NCI-H2196 treated with DMSO at 0.1 percent for 48 hours (cell line): ENCODE results near the gene MAP2K2.
"Not testable (repeated sequence)": the region's sequence is repeated elsewhere in the genome, so short reads cannot be mapped to it uniquely, and the experiment has no call there.

Experiments used
- DNase-seq: peaks from one replicate; lab custom pipeline; 2025; ENCODE audit not compliant: unreplicated experiment; lab: John Stamatoyannopoulos, UW

MAP2K2 gene

DNA sequence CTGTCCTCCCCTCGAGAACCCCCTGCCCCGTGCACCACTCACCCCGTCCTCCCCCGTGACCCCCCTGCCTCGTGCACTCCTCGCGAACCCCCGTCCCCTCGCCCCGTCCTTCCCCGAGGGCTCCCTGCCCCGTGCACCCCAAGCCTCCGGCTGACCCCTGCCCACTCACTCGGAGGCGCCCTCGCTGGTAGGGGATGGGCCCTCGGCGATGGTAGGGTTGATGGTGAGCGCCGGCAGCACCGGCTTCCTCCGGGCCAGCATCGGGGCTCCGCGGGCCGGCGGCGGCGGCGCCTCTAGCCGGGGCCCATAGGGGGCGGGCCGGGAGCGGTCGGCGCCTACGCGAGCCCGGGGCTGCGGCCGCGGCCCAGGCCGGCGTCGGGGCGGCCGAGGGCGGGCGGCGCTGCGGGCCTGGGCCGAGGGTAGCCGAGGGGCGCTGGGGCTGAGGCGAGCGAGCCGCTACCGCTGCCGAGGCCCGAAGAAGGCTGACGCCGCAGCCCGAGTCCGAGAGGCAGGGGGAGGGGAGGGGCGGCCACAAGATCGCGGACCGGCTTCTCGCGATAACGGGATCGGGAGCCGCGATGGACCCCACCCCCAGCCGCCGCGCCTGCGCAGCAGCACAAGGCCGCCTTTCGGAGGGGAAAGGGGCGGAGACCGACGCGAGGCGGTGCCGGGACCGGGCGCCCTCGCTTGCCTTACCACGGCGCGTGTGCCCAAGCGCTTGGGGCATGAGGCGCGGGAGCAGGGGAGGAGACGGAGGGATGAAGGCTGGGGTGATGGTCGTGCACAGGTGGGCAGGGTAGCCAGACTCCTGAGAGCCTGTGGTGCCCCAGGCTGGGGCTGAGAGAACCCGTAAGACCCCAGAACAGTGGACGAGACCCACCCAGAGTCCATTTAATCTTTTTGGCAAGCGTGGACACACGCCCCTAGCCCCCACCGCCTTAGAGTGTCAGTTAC, at the start of gene MAP2K2:
Gene MAP2K2, minus strand, starts transcription at position 508 of the 954 bp plus-strand sequence. Its CDS starts 247 bp downstream, at position 261.
- DNase-seq = peak; percentile 75

DNA sequence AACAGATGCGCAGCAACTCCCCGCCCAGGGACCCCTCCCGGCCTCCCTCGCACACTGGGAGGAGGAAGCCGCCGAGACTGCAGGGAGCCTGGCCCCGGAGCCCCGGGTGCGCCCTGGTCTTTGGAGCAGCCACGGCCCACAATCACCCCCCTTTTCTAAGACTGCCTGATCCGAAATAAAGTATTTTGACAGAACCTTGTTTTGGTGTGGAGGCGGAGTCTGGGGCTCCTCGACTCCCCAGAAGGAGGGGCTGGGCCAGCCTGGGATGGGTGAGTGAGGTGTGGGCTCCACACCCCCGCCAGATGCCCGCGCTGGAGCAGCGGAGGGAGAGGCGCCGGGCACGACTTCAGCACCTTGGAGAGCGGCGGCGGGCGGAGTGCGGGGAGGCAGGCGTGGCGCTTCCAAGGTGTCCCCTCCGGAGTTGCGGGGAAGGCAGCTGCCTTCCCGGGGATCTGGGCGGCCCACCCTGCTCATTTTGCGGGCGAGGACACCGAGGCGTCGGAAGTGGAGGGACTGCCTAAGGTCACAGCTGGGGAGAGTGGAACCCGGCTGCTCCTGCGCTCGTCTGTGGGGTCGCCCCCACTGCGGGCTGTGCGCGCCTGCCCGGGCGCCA, 49.0 kb upstream of the MAP2K2 start:
- no peak for DNase-seq

DNA sequence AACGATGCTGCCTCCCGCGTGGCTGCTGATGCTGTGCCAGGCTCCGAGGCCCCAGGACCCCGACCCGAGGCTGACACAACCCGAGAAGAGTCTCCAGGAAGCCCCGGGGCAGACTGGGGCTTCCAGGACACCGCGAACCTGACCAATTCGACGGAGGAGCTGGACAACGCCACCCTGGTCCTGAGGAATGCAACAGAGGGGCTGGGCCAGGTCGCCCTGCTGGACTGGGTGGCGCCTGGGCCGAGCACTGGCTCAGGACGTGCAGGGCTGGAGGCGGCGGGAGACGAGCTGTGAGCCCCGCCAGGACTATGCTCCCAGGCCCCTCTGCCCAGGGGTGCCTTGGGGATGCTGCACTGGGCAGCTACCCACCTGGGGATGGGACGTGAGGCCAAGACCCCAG, 47.8 kb upstream of the MAP2K2 start:
- no peak for DNase-seq

DNA sequence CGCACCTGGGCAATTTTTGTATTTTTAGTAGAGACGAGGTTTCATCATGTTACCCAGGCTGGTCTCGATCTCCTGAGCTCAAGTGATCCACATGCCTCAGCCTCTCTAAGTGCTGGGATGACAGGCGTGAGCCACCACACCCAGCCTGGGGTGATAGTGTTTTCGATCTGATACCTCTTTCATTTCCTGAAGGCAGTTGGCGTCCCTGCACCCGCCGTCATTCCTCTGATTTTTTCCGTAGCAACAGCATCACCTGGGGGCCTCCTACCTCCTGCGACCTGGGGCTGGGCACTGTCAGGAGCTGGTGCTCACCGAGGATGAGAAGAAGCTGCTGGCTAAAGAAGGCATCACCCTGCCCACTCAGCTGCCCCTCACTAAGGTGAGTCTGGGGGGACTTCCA, 40.3 kb upstream of the MAP2K2 start:
- no peak for DNase-seq

DNA sequence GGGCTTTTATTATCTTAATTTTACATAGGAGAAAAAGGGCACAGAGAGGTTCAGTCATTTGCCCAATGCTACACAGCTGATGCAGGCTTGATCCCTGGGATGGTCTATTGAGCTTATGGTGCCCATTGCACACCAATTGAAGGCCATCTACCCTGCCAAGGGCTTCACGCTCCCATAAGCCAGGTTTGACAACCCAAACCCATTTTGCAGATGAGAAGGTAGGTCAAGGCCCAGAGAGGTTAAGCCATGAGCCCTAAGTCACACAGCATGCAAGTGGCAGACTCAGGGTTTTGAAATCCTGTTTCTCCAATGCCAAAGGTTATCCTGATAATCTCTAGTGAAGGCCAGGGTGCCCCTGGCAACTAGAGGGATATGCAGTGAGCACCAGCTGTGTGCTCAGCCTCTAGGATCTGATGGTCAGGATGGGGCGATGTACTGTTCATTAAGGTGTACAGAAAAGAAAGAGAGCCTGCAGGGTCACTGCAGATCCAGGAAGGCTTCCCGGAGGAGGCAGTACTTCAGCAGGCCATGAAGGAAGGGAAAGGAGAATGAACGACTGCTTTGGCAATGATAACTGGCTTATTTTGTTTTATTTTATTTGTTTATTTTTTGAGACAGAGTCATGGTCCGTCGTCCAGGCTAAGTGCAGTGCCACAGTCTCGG, 37.6 kb upstream of the MAP2K2 start:
- no peak for DNase-seq

DNA sequence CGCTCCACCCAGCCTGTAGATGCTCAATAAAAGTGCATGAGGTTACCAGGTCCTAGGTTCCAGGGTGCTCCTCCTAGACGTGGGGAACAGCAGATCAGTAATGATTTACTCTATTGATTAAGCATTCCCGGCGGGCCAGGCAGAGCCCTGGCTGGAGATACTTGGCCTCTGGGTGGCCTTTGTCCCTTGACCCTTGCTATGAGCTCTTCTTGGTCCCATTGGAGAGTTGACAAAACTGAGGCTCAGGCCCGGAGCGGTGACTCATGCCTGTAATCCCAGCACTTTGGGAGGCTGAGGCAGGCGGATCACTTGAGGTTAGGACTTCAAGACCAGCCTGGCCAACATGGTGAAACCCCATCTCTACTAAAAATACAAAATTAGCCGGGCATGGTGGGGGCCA, 34.0 kb upstream of the MAP2K2 start:
- not testable (repeated sequence) for DNase-seq

DNA sequence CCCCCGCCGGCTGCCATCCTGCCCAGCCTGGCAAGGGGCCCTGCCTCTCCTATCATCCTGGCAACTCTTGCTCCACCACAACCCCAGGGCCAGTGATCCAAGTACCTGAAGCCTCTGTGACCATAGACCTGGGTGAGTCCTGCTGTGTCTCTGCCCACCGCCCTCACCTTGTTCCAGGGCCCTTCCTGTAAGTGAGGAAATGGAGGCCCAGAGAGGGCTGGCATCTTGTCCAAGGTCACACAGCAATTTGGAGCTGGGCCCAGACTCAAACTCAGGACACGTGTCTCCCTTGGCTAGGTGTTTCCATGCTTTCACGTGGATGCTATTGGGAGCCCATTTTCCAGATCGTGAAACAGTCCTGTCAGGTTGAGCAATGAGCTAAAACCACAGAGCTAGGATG, 33.2 kb upstream of the MAP2K2 start:
- DNase-seq = no peak

DNA sequence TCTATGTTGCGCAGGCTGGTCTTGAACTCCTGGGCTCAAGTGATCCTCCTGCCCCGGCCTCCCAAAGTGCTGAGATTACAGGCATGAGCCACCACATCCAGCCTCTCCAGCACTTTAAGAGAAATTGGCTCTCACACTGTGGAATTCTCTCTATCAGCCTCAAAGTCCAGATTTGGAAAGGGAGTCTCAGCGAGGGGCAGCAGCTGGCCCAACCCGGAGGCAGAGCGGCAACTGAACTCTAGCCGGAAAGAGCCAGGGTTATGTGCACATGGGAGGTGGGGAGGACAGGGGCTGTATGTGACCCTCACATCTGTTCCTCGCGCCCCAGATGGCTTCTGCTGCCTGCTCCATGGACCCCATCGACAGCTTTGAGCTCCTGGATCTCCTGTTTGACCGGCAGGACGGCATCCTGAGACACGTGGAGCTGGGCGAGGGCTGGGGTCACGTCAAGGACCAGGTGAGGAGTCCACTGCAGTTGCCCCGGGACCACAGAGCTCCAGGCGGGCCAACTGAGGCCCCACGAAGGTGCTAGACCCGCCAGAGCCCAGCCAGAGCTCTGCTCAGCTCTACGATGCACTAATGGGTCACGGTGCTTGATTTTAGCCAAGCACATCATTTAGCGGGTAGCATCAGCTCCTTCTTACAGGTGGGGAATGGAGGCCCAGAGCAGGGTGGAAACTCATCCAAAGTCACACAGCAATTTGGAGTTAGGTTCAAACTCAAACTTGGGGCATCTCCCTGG, 30.8 kb upstream of the MAP2K2 start:
- no peak for DNase-seq

DNA sequence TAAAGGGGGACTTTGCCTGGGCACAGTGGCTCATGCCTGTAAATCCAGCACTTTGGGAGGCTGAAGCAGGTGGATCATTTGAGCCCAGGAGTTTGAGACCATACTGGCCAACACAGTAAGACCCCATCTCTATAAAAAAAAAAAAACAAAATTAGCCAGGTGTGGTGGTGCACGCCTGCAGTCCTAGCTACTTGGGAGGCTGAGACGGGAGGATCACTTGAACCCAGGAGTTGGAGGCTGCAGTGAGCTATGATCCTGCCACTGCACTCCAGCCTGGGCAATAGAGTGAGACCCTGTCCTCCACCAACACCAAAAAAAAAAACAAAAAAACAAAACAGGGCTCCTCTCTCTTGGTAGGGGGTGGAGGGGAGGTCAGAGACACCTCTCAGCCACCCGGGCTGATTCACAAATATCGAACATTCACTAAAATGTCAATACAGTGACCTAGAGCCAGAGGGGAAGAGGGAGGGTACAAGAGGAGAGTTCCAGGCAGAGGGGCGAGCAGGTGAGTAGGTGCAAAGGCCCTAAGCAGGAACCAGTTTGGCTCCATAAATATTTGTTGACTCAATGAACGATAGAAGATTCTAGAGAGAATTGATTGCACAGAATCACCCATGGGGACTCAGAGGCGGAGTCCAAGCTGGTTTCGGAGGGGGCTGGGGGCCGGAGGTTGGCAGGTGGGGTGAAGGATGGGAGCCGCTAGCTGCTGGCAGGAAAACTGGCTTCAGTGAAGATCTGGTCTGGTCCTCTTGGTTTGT, 28.5 kb upstream of the MAP2K2 start:
- DNase-seq = no peak

DNA sequence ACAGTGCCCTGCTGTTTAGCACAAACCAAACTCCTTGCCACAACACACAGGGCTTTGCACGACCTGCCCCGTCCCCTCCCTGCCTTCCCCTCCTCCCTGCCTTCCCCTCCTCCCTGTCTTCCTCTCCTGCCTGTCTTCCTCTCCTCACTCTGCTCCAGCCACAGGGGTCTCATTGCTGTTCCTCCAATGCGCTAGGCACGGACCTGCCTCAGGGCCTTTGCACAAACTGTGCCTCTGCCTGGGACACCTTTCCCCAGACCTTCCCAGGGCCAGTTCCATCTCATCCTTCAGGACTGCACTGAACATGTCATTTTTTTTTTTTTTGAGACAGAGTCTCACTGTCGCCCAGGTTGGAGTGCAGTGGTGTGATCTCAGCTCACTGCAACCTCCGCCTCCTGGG, 27.7 kb upstream of the MAP2K2 start:
- DNase-seq = no peak

DNA sequence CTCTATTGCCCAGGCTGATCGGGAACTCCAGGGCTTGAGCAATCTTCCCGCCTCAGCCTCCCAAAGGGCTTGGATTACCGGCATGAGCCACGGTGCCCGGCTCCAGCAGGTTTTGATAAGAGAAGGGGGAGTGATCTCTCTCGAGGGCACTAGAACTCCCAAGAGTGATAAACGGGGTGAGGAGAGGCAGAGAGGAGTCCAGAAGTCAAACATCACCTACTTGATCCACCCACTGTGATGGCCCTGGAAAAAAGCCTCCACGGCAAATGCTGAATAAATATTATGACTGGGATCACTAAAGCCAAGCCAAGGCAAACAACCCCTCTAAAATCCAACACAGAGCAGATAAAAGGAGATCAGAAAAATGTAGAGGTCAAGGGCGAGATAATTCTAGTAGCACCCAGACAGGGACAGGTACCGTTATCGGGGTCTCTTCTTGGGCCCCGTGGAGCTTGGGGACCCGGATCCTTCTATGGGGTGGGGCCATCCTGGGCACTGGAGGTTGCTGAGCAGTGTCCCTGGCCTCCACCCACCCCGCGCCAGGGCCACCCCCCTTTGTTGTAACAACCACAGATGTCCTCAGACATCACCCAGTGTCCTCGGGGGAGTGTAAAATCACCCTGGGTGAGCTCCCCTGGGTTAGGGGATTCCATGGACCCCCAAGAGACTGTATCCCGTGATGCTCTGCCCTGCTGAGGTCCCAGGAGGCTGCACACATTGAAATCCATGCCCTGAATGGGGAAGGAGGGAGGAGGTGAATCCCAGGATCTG, 25.8 kb upstream of the MAP2K2 start:
- no peak for DNase-seq

DNA sequence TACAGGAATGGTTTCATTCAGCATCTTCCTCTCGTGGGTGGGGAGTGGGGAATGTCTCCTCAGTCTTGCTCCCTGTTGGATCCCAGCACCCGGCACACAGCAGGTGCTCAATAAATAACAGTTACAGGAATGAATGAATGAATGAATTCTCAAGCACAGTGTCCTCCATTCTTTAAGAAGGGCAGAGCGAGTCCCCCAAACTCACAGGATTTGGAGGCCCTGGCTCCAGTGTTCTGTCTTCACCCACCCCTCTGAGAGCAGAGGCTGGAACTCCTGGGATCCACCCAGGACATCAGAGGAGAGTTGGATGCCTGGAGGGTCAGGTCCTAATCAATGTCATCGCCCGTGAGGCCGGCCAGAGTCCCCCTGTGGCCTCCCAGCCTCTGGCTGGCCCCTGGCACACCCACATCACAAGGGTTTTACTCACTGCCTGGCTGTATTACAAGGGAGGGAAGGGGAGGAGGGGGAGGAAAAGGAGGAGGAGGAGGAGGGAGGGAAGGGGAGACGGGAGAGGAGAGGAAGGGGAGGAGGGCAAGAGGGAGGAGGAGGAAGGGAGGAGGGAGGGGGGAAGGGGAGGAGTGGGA, 20.8 kb upstream of the MAP2K2 start:
- no peak for DNase-seq

DNA sequence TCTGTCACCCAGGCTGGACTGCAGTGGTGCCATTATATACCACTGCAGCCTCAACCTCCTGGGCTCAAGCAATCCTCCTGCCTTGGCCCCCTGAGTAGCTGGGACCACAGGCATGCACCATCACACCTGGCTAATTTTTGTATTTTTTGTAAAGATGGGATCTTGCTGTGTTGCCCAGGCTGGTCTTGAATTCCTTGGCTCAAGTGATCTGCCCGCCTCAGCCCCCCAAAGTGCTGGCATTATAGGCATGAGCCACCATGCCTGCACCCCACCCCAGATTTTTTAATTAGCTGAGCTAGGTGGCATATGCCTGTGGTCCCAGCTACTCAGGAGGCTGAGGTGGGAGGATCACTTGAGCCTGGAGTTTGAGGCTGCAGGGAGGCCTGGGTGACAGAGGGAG, 19.0 kb upstream of the MAP2K2 start:
- not testable (repeated sequence) for DNase-seq

DNA sequence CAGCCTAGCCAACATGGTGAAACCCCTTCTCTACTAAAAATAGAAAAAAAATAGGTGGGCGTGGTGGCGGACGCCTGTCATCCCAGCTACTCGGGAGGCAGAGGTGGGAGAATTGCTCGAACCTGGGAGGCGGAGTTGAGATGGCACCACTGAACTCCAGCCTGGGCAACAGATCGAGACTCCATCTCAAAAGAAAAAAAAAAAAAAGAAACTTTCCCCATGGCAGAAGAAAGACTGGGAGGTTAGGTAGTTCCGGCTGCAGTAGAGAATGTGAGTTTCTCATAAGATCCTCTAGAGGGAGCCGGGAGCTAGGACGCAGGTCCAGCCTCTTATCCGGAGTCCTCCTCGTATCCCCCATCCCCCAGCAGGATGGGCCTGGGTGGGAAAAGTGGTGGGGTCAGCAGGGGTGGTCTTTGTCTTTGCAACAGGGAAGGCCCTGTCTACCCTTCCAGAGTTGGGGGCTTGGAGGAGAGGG, 16.4 kb upstream of the MAP2K2 start:
- DNase-seq = peak; percentile 68

DNA sequence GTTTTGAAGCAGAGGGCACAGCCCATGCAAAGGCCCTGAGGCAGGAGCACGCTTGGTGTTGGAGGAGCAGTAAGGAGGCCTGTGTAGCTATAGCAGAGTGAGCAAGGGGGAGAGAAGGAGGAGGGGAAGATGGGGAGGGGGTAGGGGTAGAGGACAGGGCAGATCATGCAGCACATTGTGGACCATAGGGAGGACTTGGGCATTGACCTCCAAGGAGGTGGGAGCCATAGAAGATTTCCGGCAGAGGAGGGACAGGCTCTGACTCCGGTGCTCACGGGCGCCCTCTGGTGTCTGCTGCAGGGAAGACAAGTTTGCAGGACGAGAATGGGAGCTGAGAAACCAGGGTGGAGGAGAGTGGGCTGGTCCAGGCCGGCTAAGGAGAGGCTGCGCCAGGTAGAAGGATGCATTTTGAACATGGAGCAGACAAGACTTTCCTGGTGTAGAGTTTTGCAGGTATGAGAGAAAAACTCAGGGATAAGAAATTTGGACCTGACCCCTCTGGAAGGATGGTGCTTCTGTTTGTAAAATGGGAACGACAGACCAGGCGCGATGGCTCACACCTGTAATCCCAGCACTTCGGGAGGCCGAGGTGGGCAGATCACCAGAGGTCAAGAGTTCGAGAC, 15.8 kb upstream of the MAP2K2 start:
- DNase-seq = peak; percentile 36

DNA sequence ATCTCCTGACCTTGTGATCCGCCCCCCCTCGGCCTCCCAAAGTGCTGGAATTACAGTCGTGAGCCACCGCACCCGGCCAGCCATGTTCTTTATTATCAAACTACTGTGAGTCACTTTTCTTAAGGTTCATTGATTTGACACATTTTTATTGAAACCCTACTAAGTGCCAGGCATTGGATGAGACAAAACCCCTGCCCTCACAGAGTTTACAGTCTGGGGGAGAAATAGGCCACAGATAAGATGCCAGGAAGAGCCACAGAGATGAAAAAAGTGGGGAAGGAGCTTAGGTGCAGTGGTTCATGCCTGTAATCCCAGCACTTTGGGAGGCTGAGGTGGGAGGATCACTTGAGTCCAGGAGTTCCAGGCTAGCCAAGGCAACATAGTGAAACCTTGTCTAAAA, 14.5 kb upstream of the MAP2K2 start:
- DNase-seq = no peak

DNA sequence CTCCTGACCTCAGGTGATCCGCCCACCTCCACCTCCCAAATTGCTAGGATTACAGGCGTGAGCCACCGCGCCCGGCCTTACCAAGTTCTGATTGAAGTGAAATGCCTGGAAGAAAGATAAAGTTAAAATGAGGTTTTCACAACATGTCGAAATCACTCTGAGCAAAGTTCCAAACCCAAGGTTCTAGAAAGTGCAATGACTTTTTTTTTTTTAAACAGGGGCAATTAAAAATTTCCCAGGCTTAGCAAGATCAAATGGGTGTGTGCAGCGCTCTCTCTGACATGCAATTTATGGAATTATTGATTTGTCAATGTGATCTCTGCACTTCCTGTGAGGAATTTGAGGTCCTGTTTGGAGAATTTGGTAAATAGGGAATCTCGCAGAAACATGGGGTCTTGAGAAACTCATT, 12.8 kb upstream of the MAP2K2 start:
- DNase-seq = no peak

DNA sequence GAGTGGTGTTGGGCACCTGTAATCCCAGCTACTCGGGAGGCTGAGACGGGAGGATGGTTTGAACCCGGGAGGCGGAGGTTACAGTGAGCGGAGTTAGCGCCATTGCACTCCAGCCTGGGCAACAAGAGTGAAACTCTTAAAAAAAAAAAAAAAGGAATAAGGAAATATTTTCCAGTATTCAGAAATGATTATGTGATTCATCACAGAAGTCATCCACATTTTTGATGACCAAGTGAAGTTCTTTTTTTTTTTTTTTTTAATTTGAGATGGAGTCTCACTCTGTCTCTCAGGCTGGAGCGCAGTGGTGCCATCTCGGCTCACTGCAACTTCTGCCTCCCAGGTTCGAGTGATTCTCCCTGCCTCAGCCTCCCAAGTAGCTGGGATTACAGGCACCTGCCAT, 11.5 kb upstream of the MAP2K2 start:
- not testable (repeated sequence) for DNase-seq

DNA sequence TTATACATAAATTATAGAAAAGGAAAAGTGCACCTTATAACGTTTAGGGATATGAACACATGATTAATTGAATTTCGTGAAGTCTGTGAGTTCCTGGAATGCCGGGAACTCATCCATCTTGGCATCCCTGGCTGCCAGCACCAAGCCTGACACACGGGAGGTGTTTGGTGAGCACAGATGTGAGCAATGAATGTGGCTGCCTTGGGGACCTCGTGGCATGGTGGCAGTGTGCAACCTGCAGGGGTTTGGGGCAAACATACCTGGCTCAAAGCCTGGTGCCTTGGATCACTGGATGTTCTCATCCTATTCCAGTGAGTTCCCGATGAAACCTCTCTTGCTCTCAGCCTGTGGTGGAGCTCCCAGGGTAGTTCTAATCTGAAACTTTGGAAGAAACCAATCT, 10.4 kb upstream of the MAP2K2 start:
- no peak for DNase-seq
